Progenitor cell of endocrine pancreas (in vitro differentiated cells): Measurements from ENCODE around the gene CCDC9B. TPM values are rescaled to one million over a fixed set of nuclear protein-coding genes. Genes with fewer than 3 reads are reported as not detected.

Source experiments
- DNase-seq: peaks from one replicate; pipeline ENCODE4 v3.0.0; 2021; ENCODE audit warnings: low spot score; ENCODE audit not compliant: unreplicated experiment
- H3K27ac Mint-ChIP-seq: 2 replicates; pipeline ENCODE4 v1.8.0; 2021; ENCODE audit warnings: mild to moderate bottlenecking, moderate library complexity, mixed read lengths
- H3K27me3 Mint-ChIP-seq: 2 replicates; pipeline ENCODE4 v1.8.0; 2021; ENCODE audit warnings: mixed read lengths
- H3K36me3 Mint-ChIP-seq: 2 replicates; pipeline ENCODE4 v1.8.0; 2022; ENCODE audit warnings: mixed read lengths; ENCODE audit not compliant: insufficient read depth
- H3K4me1 Mint-ChIP-seq: 2 replicates; pipeline ENCODE4 v1.8.0; 2021; ENCODE audit warnings: low read depth, mixed read lengths
- H3K4me3 Mint-ChIP-seq: 2 replicates; pipeline ENCODE4 v1.8.0; 2021; ENCODE audit warnings: low read depth, mild to moderate bottlenecking, moderate library complexity, mixed read lengths
- H3K9me3 Mint-ChIP-seq: 2 replicates; pipeline ENCODE4 v1.8.0; 2021; ENCODE audit warnings: low read depth, mixed read lengths
- CTCF ChIP-seq: fragments of 200-600 bp; sonication (generic); IDR thresholded peaks from one replicate; pipeline ENCODE4 v1.5.0; 2021; ENCODE audit warnings: antibody characterized with exemption, mild to moderate bottlenecking; ENCODE audit not compliant: unreplicated experiment
- total RNA-seq: library from RNA; stranded (reverse); gene quantifications from 2 replicates; pipeline ENCODE4 v1.2.1, GENCODE V29; 2021

Gene CCDC9B
- total RNA-seq, 1 donor from 2014 or later, result 0.07 TPM

DNA sequence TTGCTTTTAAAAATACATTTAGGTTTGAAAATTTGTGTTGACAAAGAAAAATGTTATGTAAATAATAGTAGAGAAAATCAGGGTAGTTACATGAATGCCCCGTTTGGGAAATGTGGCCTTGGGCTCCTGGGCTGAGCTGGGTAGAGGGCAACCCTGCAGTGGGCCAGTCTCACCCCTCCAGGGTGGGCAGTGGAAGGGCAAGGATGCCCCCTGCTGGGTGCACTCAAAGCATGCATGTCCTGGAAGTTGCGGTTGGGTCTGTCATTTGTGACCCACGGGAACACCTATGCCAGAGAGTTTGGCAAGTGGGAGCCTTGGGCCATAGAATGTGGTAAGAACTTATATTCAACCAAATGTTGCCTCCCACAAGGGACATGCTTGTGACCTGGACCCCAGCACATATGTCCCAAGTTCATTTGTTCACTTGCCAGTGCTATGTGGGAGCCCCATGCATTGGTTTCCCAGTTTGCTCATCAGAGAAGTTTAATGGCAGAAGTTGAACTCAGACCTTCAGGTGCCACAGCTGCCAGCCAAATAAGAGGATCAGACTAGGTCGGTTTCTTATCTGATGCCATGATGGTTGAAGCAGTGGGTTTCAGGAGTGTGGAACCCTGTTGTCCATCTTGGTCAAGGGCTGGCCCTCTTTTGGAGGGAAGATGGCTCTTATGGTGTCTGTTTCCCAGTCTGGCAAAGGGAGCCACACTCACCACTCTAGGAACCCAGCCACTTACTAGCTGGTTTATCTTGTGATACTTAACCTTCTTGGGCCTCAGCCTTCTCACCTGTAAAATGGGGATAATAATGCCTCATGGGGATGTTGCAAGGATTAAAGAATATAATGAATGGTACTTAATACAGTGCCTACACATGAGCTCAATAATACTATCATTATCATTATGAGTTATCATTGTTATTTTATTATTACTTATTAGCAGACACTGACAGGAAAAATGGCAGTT, 30.5 kb downstream of the CCDC9B start:
- TF ChIP-seq CTCF, result peak; percentile 80
- Mint-ChIP-seq H3K9me3 (no peaks in the 10 kb centered on the region), H3K27me3 (peaks cover 54% of the 10 kb centered on the region), H3K4me3 (no peak overlapping the region), H3K36me3 (no peaks in the 10 kb centered on the region), H3K4me1 (peaks cover 1% of the 10 kb centered on the region), H3K27ac (no peak overlapping the region)
- peak; percentile 55 for DNase-seq

- DNase-seq, result no peak
- Mint-ChIP-seq H3K27me3 (peaks cover 52% of the 10 kb centered on the region), H3K27ac (no peak overlapping the region), H3K4me1 (peaks cover 1% of the 10 kb centered on the region), H3K36me3 (no peaks in the 10 kb centered on the region), H3K4me3 (no peak overlapping the region), H3K9me3 (no peaks in the 10 kb centered on the region)
- TF ChIP-seq CTCF, result no peak
Measured at GRCh38 chr15:40309344-40309862, 31.3 kb downstream of the CCDC9B start.

- H3K9me3 Mint-ChIP-seq, result no peaks in the 10 kb centered on the region
- no peaks in the 10 kb centered on the region for H3K36me3 Mint-ChIP-seq
- peak; percentile 17 for TF ChIP-seq CTCF
- H3K27ac Mint-ChIP-seq, result no peak within 1 kb of the TSS
- no peak within 1 kb of the TSS for H3K4me3 Mint-ChIP-seq
- H3K4me1 Mint-ChIP-seq, result peaks cover 1% of the 10 kb centered on the region
- H3K27me3 Mint-ChIP-seq, result peaks cover 48% of the 10 kb centered on the region
- DNase-seq, result no peak
Measured at GRCh38 chr15:40307421-40308211, 33.1 kb downstream of the CCDC9B start, which contains the start of gene PLCB2. PLCB2 (minus strand) TSS chr15:40307935; CDS start chr15:40307672, 263 bp downstream.

DNA sequence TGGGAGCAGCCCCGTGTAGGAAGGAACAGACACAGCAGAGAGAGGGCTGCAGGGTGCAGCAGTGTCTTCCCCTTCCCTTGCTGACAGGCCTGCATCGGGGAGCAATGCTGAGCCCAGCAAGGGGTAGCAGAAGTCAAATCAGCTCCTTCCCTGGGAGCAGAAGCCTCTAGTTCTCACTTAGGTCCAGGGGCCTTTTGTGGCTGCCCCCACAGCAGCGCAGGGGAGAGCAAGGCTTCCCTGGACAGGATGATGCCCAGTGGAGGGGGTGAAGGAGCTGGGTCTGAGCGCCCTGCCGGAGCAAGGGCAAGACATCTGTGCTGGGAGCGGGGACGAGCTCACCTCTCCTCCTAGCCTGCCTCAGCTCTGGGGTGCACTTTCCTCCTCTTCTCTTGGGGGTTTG, 33.8 kb downstream of the CCDC9B start:
- Mint-ChIP-seq H3K4me1 (peaks cover 1% of the 10 kb centered on the region), H3K9me3 (no peaks in the 10 kb centered on the region), H3K27me3 (peaks cover 41% of the 10 kb centered on the region), H3K4me3 (no peak overlapping the region), H3K36me3 (no peaks in the 10 kb centered on the region), H3K27ac (no peak overlapping the region)
- no peak for DNase-seq
- no peak for TF ChIP-seq CTCF

- H3K36me3 Mint-ChIP-seq, result no peaks in the 10 kb centered on the region
- H3K4me3 Mint-ChIP-seq, result no peak overlapping the region
- peaks cover 38% of the 10 kb centered on the region for H3K27me3 Mint-ChIP-seq
- no peak for TF ChIP-seq CTCF
- no peaks in the 10 kb centered on the region for H3K9me3 Mint-ChIP-seq
- no peak overlapping the region for H3K27ac Mint-ChIP-seq
- no peak for DNase-seq
- peaks cover 3% of the 10 kb centered on the region for H3K4me1 Mint-ChIP-seq
Measured at GRCh38 chr15:40306371-40306770, 34.4 kb downstream of the CCDC9B start.
